Transverse colon (tissue), 4 donors: ENCODE data around the gene CA14. TPM values are rescaled to one million over a fixed set of nuclear protein-coding genes. Genes with fewer than 3 reads are reported as not detected.

Experiments used
- DNase-seq: peaks from one replicate; pipeline ENCODE4 v3.0.0-alpha.2; 2019
- H3K27ac ChIP-seq, 4 donors: fragments of 200-600 bp; sonication (generic); 2 replicates each; pipeline ENCODE4 v1.5.1; 2016 to 2018; ENCODE audit warnings: inconsistent platforms in 4 of 4
- H3K27me3 ChIP-seq: fragments of 200-600 bp; sonication (generic); 2 replicates; pipeline ENCODE4 v1.5.1; 2017; ENCODE audit warnings: inconsistent platforms
- H3K36me3 ChIP-seq, 4 donors: fragments of 200-600 bp; sonication (generic); 2 replicates each; pipeline ENCODE4 v1.5.1; 2017 to 2019; ENCODE audit warnings: inconsistent platforms in 4 of 4
- H3K4me1 ChIP-seq, 4 donors: fragments of 200-600 bp; sonication (generic); 2 replicates each; pipeline ENCODE4 v1.5.1; 2017 to 2020; ENCODE audit warnings: inconsistent platforms in 4 of 4
- H3K4me3 ChIP-seq, 4 donors: fragments of 200-600 bp; sonication (generic); 1 replicate in 1 of 4; 2 replicates in 3 of 4; pipeline versions ENCODE4 v1.5.1 to v1.6.1; 2017 to 2019; ENCODE audit warnings: inconsistent platforms in 4 of 4
- H3K9me3 ChIP-seq, 2 donors: fragments of 200-600 bp; sonication (generic); 2 replicates each; pipeline ENCODE4 v1.5.1; 2017 to 2019; ENCODE audit warnings: inconsistent platforms in 2 of 2
- CTCF ChIP-seq, 5 experiments: fragments of 200-600 bp in 3 of 5; fragments of 450-650 bp in 2 of 5; sonication (generic) in 3 of 5; IDR thresholded peaks; 1 replicate in 2 of 5; 2 replicates in 3 of 5; pipeline ENCODE4 v1.5.1; 2016 to 2017; ENCODE audit warnings: antibody characterized with exemption in 5 of 5, inconsistent platforms in 3 of 5, mild to moderate bottlenecking in 2 of 5, moderate library complexity in 1 of 5
- EP300 ChIP-seq: sonication (generic); formaldehyde crosslinking; IDR thresholded peaks from one replicate; pipeline ENCODE4 v1.6.1; 2017; ENCODE audit warnings: antibody characterized with exemption, low read depth
- POLR2A ChIP-seq: fragments of 450-650 bp; IDR thresholded peaks from one replicate; pipeline ENCODE4 v1.6.1; 2016; ENCODE audit warnings: antibody characterized with exemption, mild to moderate bottlenecking, moderate library complexity
- POLR2AphosphoS5 ChIP-seq, 3 donors: sonication (generic); formaldehyde crosslinking; IDR thresholded peaks; one replicate each; pipeline ENCODE4 v1.6.1; 2016; ENCODE audit warnings: antibody characterized with exemption in 3 of 3
- WGBS, 2 donors: methylation state at CpG; one replicate each; pipeline ENCODE4 v1.1.5; 2018; ENCODE audit warnings: low coverage in 1 of 2; 5-methylcytosine and 5-hydroxymethylcytosine counted together
- in situ Hi-C, 4 donors: fragments of 200-750 bp; cut with MboI; loops; one replicate each; pipeline versions ENCODE4 v1.15.0 to v1.15.1; 2017; ENCODE audit warnings: low sequenced_read_pairs in 3 of 4, low pct_ligation_motif_present in 1 of 4, low pct_unique_long_range_greater_than_20kb in 1 of 4
- intact Hi-C: fragments of 100-400 bp; cut with DNase I; formaldehyde crosslinking; loops from one replicate; pipeline ENCODE4 v1.15.1; 2023; ENCODE audit warnings: low total_unique reads
- total RNA-seq, 4 donors: library from RNA; depleted of rRNA; stranded (reverse); fragments of >200 nt; gene quantifications; one replicate each; pipeline ENCODE4 v1.1.0, GENCODE V29; 2016

Gene CA14
- total RNA-seq, 4 donors from 2014 or later = 0.27 to 1.1 (median 0.48) TPM; not detected in 1

GRCh38 chr1:150281758-150282557, 24.4 kb downstream of the CA14 start, which contains the start of gene CIART:
Gene CIART, plus strand, starts transcription at chr1:150282554. Its CDS starts 714 bp downstream, at chr1:150283268.
- no peaks in the 10 kb centered on the region for H3K36me3 ChIP-seq
- no peaks in the 10 kb centered on the region for H3K27me3 ChIP-seq
- 0 to 6% methylated on average over 11 to 46 of the region's 46 CpGs for WGBS, 2 donors
- in situ Hi-C loops = no loop called here
- TF ChIP-seq POLR2A = peak; percentile 68
- TF ChIP-seq CTCF (IDR thresholded peaks at IDR 0.05) = no peak
- TF ChIP-seq POLR2AphosphoS5 (IDR thresholded peaks at IDR 0.05) = peak; percentile 29 to 74 (median 72)
- peak; percentile 84 for TF ChIP-seq EP300
- H3K4me3 ChIP-seq = peak within 1 kb of the TSS; percentile 28 to 60 (median 42)
- peak within 1 kb of the TSS; percentile 82 to 91 (median 90) for H3K27ac ChIP-seq
- peak; percentile 82 for DNase-seq
- H3K4me1 ChIP-seq = peaks cover 15 to 41% (median 24%) of the 10 kb centered on the region in 4 donors
- intact Hi-C loops = no loop called here
- no peaks in the 10 kb centered on the region for H3K9me3 ChIP-seq

GRCh38 chr1:150282558-150282958, 25.0 kb downstream of the CA14 start:
- Histone ChIP-seq H3K36me3 (no peaks in the 10 kb centered on the region), H3K27ac (peak overlapping the region; percentile 82 to 91 (median 90)), H3K4me1 (peaks cover 15 to 41% (median 24%) of the 10 kb centered on the region in 4 donors), H3K9me3 (no peaks in the 10 kb centered on the region), H3K27me3 (no peaks in the 10 kb centered on the region), H3K4me3 (peak overlapping the region; percentile 28 to 60 (median 42))
- 43 to 52% methylated on average over 6 to 21 of the region's 21 CpGs for WGBS, 2 donors
- no peak for DNase-seq
- intact Hi-C loops (no loop called here), in situ Hi-C loops (no loop called here)
- peak in 1 of 3 donors; percentile 80 for TF ChIP-seq POLR2AphosphoS5 (IDR thresholded peaks at IDR 0.05)
- no peak for TF ChIP-seq CTCF (IDR thresholded peaks at IDR 0.05)
- TF ChIP-seq POLR2A = peak; percentile 49
- no peak for TF ChIP-seq EP300

GRCh38 chr1:150283260-150283659, 25.7 kb downstream of the CA14 start:
- peak overlapping the region in 3 of 4 donors; percentile 28 to 60 (median 37) for H3K4me3 ChIP-seq
- intact Hi-C loops = no loop called here
- DNase-seq = no peak
- no peak for TF ChIP-seq EP300
- TF ChIP-seq CTCF (IDR thresholded peaks at IDR 0.05) = no peak
- no peak for TF ChIP-seq POLR2A
- TF ChIP-seq POLR2AphosphoS5 (IDR thresholded peaks at IDR 0.05) = no peak
- no peaks in the 10 kb centered on the region for H3K27me3 ChIP-seq
- in situ Hi-C loops = no loop called here
- 83 to 90% methylated on average over 2 to 12 of the region's 12 CpGs for WGBS, 2 donors
- H3K4me1 ChIP-seq = peaks cover 15 to 41% (median 24%) of the 10 kb centered on the region in 4 donors
- no peaks in the 10 kb centered on the region for H3K36me3 ChIP-seq
- H3K27ac ChIP-seq = peak overlapping the region; percentile 82 to 91 (median 90)
- H3K9me3 ChIP-seq = no peaks in the 10 kb centered on the region

- no peak overlapping the region for H3K27ac ChIP-seq
- no peak for DNase-seq
- no peaks in the 10 kb centered on the region for H3K27me3 ChIP-seq
- TF ChIP-seq EP300 = no peak
- TF ChIP-seq CTCF (IDR thresholded peaks at IDR 0.05) = no peak
- no peak for TF ChIP-seq POLR2A
- no peak for TF ChIP-seq POLR2AphosphoS5 (IDR thresholded peaks at IDR 0.05)
- WGBS, 2 donors = 73 to 76% methylated on average over 1 of the region's 1 CpG
- peaks cover 0 to 13% (median 6%) of the 10 kb centered on the region in 4 donors for H3K4me1 ChIP-seq
- intact Hi-C loops = no loop called here
- no peak overlapping the region for H3K4me3 ChIP-seq
- H3K9me3 ChIP-seq = no peaks in the 10 kb centered on the region
- in situ Hi-C loops = no loop called here
- H3K36me3 ChIP-seq = no peaks in the 10 kb centered on the region
Observed at GRCh38 chr1:150288382-150288781, 30.8 kb downstream of the CA14 start.
